GM12878 (cell line): ENCODE measurements around the gene DENND1C.

ENCODE experiments used
- ETV6 ChIP-seq, 2 experiments: fragments of 450-650 bp in 1 of 2; IDR thresholded peaks in 1 of 2; conservative IDR thresholded peaks in 1 of 2; 2 replicates each; pipeline ENCODE4 v1.6.1; 2014; ENCODE audit warnings: antibody characterized with exemption in 1 of 2, borderline replicate concordance in 1 of 2, low read depth in 1 of 2, mild to moderate bottlenecking in 1 of 2, moderate library complexity in 1 of 2
- MLLT1 ChIP-seq: fragments of 450-650 bp; IDR thresholded peaks from 2 replicates; pipeline ENCODE4 v1.6.1; 2016; ENCODE audit warnings: mild to moderate bottlenecking
- SIN3A ChIP-seq: IDR thresholded peaks from 2 replicates; pipeline ENCODE4 v1.6.1; 2012; ENCODE audit warnings: low read depth, low read length, improper control_type of control experiment
- TF ChIP-seq, protein P1 (sequence below), 3 experiments: IDR thresholded peaks in 2 of 3; conservative IDR thresholded peaks in 1 of 3; 2 replicates each; pipeline ENCODE4 v1.5.1; 2011; ENCODE audit warnings: low read depth in 3 of 3, low read length in 3 of 3, mild to moderate bottlenecking in 3 of 3, control low read depth in 2 of 3, moderate library complexity in 2 of 3, inconsistent platforms in 1 of 3, mixed read lengths in 1 of 3; ENCODE audit not compliant: control insufficient read depth in 2 of 3, insufficient read depth in 1 of 3; ENCODE audit errors: extremely low read depth in 1 of 3

DNA sequence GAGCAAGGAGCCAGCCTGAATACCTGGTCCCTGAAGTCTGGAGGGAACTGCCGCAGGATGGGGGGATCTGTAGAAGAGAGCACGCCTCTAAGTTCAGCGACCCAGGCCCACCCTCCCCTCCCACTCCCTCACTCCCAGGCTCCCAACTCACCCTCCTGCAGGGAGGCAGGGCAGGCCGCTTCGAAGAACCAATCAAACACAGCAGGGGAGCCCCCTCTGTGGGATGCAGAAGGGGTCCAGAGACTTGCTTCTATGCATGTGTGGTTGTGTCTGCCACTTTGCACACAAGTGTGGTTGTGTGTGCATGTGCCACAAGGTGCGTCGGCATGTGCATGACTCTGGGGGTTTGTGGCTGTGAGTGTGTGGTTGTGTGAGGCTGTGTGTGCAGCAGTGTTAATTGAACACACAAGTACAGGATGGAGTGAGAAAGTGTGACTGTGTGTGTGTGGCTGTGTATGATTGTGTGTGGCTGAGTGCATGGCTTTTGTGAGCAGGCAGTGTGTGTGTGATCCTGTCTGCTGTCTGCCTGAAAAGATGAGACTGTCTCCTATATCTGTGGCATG is 1.7 kb downstream of the DENND1C start:
- no peak for TF ChIP-seq MLLT1
- TF ChIP-seq, protein P1, sequence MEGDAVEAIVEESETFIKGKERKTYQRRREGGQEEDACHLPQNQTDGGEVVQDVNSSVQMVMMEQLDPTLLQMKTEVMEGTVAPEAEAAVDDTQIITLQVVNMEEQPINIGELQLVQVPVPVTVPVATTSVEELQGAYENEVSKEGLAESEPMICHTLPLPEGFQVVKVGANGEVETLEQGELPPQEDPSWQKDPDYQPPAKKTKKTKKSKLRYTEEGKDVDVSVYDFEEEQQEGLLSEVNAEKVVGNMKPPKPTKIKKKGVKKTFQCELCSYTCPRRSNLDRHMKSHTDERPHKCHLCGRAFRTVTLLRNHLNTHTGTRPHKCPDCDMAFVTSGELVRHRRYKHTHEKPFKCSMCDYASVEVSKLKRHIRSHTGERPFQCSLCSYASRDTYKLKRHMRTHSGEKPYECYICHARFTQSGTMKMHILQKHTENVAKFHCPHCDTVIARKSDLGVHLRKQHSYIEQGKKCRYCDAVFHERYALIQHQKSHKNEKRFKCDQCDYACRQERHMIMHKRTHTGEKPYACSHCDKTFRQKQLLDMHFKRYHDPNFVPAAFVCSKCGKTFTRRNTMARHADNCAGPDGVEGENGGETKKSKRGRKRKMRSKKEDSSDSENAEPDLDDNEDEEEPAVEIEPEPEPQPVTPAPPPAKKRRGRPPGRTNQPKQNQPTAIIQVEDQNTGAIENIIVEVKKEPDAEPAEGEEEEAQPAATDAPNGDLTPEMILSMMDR (IDR thresholded peaks at IDR 0.05 in 2 of 3, conservative IDR thresholded peaks at IDR 0.05 in 1 of 3; ENCODE audit: control insufficient read depth in 2 of 3, extremely low read depth in 1 of 3, insufficient read depth in 1 of 3, low read depth in 3 of 3, low read length in 3 of 3), result no peak
- no peak for TF ChIP-seq SIN3A
- no peak for TF ChIP-seq ETV6 (conservative IDR thresholded peaks at IDR 0.05 in 1 of 2, IDR thresholded peaks at IDR 0.05 in 1 of 2; ENCODE audit: borderline replicate concordance in 1 of 2, low read depth in 1 of 2)
